SK-N-SH treated with all-trans-retinoic acid at 6 μM for 48 hours (cell line): ENCODE measurements around the gene MEIKIN.

ENCODE experiments used
- ATAC-seq: fragments of 200-7000 bp; cut with Tn5 transposase; 3 replicates; pipeline ENCODE4 v1.9.1; 2020; ENCODE audit warnings: mild to moderate bottlenecking, moderate library complexity
- ARNTL ChIP-seq: fragments of 450-650 bp; formaldehyde crosslinking; IDR thresholded peaks from 2 replicates; pipeline ENCODE4 v1.5.0; 2020; ENCODE audit warnings: low read depth, mild to moderate bottlenecking, moderate library complexity, borderline replicate concordance
- BACH2 ChIP-seq: fragments of 250-450 bp; sonication (Bioruptor Pico); IDR thresholded peaks from 2 replicates; pipeline ENCODE4 v1.9.0; 2021; ENCODE audit warnings: mild to moderate bottlenecking, borderline replicate concordance
- CSDC2 ChIP-seq: fragments of 250-450 bp; sonication (Bioruptor Pico); IDR thresholded peaks from 2 replicates; pipeline ENCODE4 v1.5.0; 2020; ENCODE audit warnings: mild to moderate bottlenecking, moderate library complexity
- ESRRG ChIP-seq: fragments of 250-450 bp; sonication (Bioruptor Pico); IDR thresholded peaks from 2 replicates; pipeline ENCODE4 v1.6.1; 2021; ENCODE audit warnings: mild to moderate bottlenecking
- GLIS3 ChIP-seq: fragments of 250-450 bp; sonication (Bioruptor Pico); IDR thresholded peaks from 2 replicates; pipeline ENCODE4 v1.5.0; 2020; ENCODE audit warnings: mild to moderate bottlenecking, moderate library complexity
- ISL1 ChIP-seq: fragments of 250-450 bp; sonication (Bioruptor Pico); IDR thresholded peaks from 2 replicates; pipeline ENCODE4 v2.1.2; 2022; ENCODE audit warnings: mild to moderate bottlenecking, moderate library complexity
- OSR1 ChIP-seq: fragments of 250-450 bp; sonication (Bioruptor Pico); IDR thresholded peaks from 2 replicates; pipeline ENCODE4 v1.8.0; 2022; ENCODE audit warnings: moderate library complexity, mild to moderate bottlenecking, inconsistent platforms
- PPARA ChIP-seq: fragments of 250-450 bp; sonication (Bioruptor Pico); IDR thresholded peaks from 2 replicates; pipeline ENCODE4 v1.5.0; 2020; ENCODE audit warnings: mild to moderate bottlenecking, borderline replicate concordance
- RARB ChIP-seq: fragments of 250-450 bp; sonication (Bioruptor Pico); IDR thresholded peaks from 2 replicates; pipeline ENCODE4 v1.8.0; 2021; ENCODE audit warnings: mild to moderate bottlenecking, moderate library complexity
- SNAI2 ChIP-seq: fragments of 250-450 bp; sonication (Bioruptor Pico); IDR thresholded peaks from 2 replicates; pipeline ENCODE4 v1.5.0; 2020; ENCODE audit warnings: mild to moderate bottlenecking, moderate library complexity
- TCF4 ChIP-seq: fragments of 250-450 bp; sonication (Bioruptor Pico); IDR thresholded peaks from 2 replicates; pipeline ENCODE4 v1.8.0; 2021; ENCODE audit warnings: mild to moderate bottlenecking, moderate library complexity, borderline replicate concordance
- TOX ChIP-seq: fragments of 250-450 bp; sonication (Bioruptor Pico); IDR thresholded peaks from 2 replicates; pipeline ENCODE4 v1.8.0; 2021; ENCODE audit warnings: mild to moderate bottlenecking, moderate library complexity, borderline replicate concordance
- ZC3H10 ChIP-seq: fragments of 250-450 bp; sonication (Bioruptor Pico); IDR thresholded peaks from 2 replicates; pipeline ENCODE4 v1.5.1; 2021; ENCODE audit warnings: mild to moderate bottlenecking, moderate library complexity
- ZFP30 ChIP-seq: fragments of 450-650 bp; formaldehyde crosslinking; IDR thresholded peaks from 2 replicates; pipeline ENCODE4 v1.5.0; 2022; ENCODE audit warnings: mild to moderate bottlenecking, moderate library complexity
- ZNF565 ChIP-seq: fragments of 450-650 bp; formaldehyde crosslinking; conservative IDR thresholded peaks from 2 replicates; pipeline ENCODE4 v1.5.0; 2020; ENCODE audit warnings: low read depth, mild to moderate bottlenecking, moderate library complexity
- ZNF70 ChIP-seq: fragments of 450-650 bp; formaldehyde crosslinking; IDR thresholded peaks from 2 replicates; pipeline ENCODE4 v1.5.0; 2020; ENCODE audit warnings: mild to moderate bottlenecking, moderate library complexity
- ZNF8 ChIP-seq: fragments of 450-650 bp; formaldehyde crosslinking; IDR thresholded peaks from 2 replicates; pipeline ENCODE4 v1.5.0; 2020; ENCODE audit warnings: mild to moderate bottlenecking, moderate library complexity
- TF ChIP-seq, protein P1 (sequence below): fragments of 250-450 bp; sonication (Bioruptor Pico); IDR thresholded peaks from 2 replicates; pipeline ENCODE4 v1.5.0; 2020; ENCODE audit warnings: mild to moderate bottlenecking, moderate library complexity
- TF ChIP-seq, protein P2 (sequence below): fragments of 250-450 bp; sonication (Bioruptor Pico); IDR thresholded peaks from 2 replicates; pipeline ENCODE4 v1.5.1; 2021; ENCODE audit warnings: mild to moderate bottlenecking, moderate library complexity
- TF ChIP-seq, protein P3 (sequence below): fragments of 250-450 bp; sonication (Bioruptor Pico); IDR thresholded peaks from 2 replicates; pipeline ENCODE4 v1.8.0; 2020; ENCODE audit warnings: mild to moderate bottlenecking, moderate library complexity, borderline replicate concordance
- TF ChIP-seq, protein P4 (sequence below): fragments of 250-450 bp; sonication (Bioruptor Pico); IDR thresholded peaks from 2 replicates; pipeline ENCODE4 v1.5.1; 2020; ENCODE audit warnings: low read depth, mild to moderate bottlenecking, moderate library complexity
- TF ChIP-seq, protein P5 (sequence below): fragments of 250-450 bp; sonication (Bioruptor Pico); IDR thresholded peaks from 2 replicates; pipeline ENCODE4 v1.8.0; 2021; ENCODE audit warnings: low read depth, mild to moderate bottlenecking, moderate library complexity, borderline replicate concordance

MEIKIN gene

DNA sequence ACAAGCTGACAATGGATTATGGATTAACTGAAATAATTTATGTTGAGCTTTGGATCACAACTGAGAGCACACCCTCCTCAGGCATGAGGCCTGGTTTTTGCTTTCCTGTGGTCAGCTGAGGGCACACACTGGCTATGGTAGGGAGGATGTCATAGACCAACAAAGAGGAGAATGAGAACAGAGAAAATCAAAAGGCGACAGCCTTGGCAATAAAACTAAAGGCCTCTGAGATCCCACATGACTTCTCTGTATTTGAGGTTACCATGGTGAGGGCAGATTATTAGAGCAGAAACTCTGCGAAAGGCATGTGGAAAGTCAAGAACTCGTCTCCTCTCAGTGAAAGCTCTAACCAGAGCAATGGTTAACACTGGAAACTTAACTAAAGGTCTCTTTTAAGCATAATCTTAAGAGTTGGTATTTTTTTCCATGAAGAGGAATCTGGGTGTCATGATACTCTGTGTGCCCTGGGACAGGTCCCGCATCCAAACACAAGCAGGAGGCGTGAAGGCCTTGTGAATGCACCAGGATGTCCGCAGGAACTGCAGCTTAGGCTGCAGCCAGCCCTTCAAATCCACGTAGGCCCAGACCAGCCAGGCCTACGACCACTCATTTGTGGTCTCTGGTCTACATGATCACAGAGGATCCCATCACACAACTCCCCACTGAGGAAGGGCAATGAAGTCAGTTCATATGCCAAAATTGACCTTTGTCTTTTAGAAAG is 12.4 kb upstream of the MEIKIN start:
- TF ChIP-seq CSDC2 (no peak), ZNF8 (CRISPR knock-in tag) (no peak), TCF4 (CRISPR knock-in tag) (no peak), GLIS3 (no peak), ZNF70 (CRISPR knock-in tag) (no peak), OSR1 (no peak), ESRRG (no peak), ISL1 (no peak), RARB (CRISPR knock-in tag) (no peak), PPARA (CRISPR knock-in tag) (no peak), ARNTL (CRISPR knock-in tag) (no peak), ZFP30 (CRISPR knock-in tag) (no peak), TOX (CRISPR knock-in tag) (no peak), SNAI2 (CRISPR knock-in tag) (no peak), ZNF565 (CRISPR knock-in tag) (no peak)
- TF ChIP-seq, protein P1, sequence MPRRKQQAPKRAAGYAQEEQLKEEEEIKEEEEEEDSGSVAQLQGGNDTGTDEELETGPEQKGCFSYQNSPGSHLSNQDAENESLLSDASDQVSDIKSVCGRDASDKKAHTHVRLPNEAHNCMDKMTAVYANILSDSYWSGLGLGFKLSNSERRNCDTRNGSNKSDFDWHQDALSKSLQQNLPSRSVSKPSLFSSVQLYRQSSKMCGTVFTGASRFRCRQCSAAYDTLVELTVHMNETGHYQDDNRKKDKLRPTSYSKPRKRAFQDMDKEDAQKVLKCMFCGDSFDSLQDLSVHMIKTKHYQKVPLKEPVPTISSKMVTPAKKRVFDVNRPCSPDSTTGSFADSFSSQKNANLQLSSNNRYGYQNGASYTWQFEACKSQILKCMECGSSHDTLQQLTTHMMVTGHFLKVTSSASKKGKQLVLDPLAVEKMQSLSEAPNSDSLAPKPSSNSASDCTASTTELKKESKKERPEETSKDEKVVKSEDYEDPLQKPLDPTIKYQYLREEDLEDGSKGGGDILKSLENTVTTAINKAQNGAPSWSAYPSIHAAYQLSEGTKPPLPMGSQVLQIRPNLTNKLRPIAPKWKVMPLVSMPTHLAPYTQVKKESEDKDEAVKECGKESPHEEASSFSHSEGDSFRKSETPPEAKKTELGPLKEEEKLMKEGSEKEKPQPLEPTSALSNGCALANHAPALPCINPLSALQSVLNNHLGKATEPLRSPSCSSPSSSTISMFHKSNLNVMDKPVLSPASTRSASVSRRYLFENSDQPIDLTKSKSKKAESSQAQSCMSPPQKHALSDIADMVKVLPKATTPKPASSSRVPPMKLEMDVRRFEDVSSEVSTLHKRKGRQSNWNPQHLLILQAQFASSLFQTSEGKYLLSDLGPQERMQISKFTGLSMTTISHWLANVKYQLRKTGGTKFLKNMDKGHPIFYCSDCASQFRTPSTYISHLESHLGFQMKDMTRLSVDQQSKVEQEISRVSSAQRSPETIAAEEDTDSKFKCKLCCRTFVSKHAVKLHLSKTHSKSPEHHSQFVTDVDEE = no peak
- TF ChIP-seq, protein P2, sequence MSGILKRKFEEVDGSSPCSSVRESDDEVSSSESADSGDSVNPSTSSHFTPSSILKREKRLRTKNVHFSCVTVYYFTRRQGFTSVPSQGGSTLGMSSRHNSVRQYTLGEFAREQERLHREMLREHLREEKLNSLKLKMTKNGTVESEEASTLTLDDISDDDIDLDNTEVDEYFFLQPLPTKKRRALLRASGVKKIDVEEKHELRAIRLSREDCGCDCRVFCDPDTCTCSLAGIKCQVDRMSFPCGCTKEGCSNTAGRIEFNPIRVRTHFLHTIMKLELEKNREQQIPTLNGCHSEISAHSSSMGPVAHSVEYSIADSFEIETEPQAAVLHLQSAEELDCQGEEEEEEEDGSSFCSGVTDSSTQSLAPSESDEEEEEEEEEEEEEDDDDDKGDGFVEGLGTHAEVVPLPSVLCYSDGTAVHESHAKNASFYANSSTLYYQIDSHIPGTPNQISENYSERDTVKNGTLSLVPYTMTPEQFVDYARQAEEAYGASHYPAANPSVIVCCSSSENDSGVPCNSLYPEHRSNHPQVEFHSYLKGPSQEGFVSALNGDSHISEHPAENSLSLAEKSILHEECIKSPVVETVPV = no peak
- TF ChIP-seq, protein P3, sequence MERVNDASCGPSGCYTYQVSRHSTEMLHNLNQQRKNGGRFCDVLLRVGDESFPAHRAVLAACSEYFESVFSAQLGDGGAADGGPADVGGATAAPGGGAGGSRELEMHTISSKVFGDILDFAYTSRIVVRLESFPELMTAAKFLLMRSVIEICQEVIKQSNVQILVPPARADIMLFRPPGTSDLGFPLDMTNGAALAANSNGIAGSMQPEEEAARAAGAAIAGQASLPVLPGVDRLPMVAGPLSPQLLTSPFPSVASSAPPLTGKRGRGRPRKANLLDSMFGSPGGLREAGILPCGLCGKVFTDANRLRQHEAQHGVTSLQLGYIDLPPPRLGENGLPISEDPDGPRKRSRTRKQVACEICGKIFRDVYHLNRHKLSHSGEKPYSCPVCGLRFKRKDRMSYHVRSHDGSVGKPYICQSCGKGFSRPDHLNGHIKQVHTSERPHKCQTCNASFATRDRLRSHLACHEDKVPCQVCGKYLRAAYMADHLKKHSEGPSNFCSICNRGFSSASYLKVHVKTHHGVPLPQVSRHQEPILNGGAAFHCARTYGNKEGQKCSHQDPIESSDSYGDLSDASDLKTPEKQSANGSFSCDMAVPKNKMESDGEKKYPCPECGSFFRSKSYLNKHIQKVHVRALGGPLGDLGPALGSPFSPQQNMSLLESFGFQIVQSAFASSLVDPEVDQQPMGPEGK (CRISPR knock-in tag) = no peak
- ATAC-seq = no peak

DNA sequence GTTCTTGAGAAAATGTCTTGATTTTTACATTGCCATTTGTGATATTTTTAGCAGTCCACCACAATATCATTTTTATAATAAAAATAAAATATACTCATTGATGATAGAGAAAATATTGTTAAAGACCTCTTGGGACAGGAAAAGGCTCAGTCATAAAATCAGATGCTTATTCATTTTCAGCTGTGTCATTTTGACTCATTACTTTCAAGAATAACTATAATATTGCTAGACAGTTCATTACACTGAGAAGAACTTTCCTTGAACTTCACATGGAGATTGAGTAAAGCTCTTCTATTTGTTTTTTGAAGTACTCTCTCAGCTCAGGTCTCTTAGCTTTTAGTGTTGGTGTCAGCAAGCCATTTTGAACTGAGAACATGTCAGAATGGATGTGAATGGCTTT is 8.5 kb upstream of the MEIKIN start:
- TF ChIP-seq ZNF70 (CRISPR knock-in tag) (no peak), ZNF565 (CRISPR knock-in tag) (no peak), TOX (CRISPR knock-in tag) (no peak), SNAI2 (CRISPR knock-in tag) (no peak), CSDC2 (no peak), ZC3H10 (no peak), PPARA (CRISPR knock-in tag) (no peak), RARB (CRISPR knock-in tag) (no peak), ARNTL (CRISPR knock-in tag) (no peak), BACH2 (no peak), OSR1 (no peak)
- TF ChIP-seq, protein P3 (CRISPR knock-in tag) = no peak
- TF ChIP-seq, protein P4, sequence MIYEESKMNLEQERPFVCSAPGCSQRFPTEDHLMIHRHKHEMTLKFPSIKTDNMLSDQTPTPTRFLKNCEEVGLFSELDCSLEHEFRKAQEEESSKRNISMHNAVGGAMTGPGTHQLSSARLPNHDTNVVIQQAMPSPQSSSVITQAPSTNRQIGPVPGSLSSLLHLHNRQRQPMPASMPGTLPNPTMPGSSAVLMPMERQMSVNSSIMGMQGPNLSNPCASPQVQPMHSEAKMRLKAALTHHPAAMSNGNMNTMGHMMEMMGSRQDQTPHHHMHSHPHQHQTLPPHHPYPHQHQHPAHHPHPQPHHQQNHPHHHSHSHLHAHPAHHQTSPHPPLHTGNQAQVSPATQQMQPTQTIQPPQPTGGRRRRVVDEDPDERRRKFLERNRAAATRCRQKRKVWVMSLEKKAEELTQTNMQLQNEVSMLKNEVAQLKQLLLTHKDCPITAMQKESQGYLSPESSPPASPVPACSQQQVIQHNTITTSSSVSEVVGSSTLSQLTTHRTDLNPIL (CRISPR knock-in tag) = no peak
- TF ChIP-seq, protein P5, sequence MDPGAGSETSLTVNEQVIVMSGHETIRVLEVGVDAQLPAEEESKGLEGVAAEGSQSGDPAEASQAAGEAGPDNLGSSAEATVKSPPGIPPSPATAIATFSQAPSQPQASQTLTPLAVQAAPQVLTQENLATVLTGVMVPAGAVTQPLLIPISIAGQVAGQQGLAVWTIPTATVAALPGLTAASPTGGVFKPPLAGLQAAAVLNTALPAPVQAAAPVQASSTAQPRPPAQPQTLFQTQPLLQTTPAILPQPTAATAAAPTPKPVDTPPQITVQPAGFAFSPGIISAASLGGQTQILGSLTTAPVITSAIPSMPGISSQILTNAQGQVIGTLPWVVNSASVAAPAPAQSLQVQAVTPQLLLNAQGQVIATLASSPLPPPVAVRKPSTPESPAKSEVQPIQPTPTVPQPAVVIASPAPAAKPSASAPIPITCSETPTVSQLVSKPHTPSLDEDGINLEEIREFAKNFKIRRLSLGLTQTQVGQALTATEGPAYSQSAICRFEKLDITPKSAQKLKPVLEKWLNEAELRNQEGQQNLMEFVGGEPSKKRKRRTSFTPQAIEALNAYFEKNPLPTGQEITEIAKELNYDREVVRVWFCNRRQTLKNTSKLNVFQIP (CRISPR knock-in tag) = no peak
- ATAC-seq = no peak
